HG03064 (cell line): ENCODE results near the gene NCS1.
"Not testable (repeated sequence)": the region's sequence is repeated elsewhere in the genome, so short reads cannot be mapped to it uniquely, and the experiment has no call there.

Source experiments
- ATAC-seq: cut with Tn5 transposase; IDR thresholded peaks from one replicate; pipeline ENCODE4 v1.9.1; 2021; ENCODE audit warnings: low read depth; ENCODE audit not compliant: unreplicated experiment

NCS1 gene

DNA sequence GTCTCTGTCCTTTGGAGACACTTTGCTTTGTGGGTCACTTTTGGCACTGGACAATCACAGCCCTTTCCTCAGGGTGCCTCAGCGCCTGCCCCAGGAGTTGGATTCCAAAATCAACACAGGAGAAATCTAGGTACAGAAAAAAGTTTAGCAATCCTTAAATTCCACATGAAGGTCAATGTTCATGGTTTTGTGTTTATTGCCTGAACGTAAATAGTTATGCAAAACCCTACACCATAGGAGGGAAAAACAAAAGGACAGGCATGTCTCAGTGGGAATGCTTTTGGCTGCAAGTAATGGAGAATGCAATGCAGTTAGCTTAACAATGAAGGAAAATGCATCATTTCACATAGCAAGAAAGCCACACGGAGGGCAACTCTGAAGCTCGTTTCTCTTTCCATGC lies 86.8 kb downstream of the NCS1 start:
- ATAC-seq, result no peak

DNA sequence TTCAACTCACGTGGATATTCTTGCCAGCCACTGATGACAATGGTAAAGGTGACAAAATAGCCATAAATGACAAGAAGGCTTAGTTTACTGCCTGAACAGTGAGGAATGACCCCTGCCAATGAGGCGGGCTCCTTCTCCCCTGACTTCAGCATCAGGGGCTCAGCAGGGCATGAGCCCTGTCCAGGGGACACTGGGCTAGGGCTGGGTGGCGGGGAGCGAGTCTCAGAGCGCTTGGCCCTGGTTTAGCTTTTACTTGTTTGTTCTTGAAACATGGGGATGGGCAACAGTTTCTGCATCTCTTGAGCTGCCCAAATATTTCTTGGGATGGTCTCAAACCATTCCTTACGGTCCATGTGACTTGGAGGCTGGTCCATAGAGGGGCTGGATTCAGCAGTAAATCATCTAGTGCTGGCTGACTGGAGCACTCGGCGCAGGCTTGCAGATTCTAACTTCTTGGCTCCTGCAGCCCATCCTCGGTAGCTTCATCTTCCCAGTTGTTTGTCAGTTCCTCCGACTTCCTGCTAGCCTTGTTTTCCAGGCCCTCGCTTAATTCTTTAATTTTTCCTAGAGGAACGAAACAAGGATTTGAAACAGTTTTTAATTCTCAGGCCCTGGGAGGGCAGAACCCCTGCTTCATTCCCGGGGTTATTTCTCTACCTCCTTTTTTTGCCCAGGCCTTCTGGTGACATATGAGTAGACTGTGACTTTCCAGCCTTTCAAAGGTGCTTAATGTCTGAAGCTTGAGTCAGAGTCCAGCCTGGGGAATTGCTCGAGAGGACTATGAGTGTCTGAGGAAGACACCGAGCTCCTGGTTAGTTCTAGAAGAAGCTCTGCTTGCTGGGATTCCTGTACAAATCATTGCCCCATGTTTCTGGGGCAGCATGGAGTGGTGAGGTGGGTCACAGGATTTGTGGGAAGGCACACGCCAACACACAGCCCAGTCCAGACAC lies 88.9 kb downstream of the NCS1 start:
- ATAC-seq, result no peak

DNA sequence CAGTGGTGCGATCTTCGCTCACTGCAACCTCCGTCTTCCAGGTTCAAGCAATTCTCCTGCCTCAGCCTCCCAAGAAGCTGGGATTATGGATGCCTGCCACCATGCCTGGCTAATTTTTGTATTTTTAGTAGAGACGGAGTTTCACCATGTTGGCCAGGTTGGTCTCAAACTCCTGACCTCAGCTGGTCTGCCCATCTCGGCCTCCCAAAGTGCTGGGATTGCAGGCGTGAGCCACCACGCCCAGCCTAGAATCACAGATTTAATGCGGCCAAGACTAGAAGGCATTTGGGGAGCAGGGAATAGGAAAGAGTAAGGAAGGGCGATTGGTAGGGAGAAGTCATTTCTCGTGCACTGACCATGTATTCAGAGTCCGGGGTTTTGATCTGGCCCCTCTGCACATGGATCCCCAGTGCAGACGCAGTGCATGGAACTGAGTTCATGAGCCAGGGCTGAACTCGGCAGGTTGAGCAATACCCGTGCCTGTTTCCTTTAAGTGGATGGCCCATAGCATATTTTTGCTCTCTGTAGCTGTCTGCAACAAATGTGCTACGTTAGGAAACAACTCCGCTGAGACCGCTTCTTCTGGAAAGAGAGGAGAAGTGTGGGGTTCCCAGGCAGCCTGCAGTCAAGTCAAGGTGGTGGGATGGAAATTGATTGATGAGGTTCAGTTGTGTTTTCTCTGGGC lies 90.0 kb downstream of the NCS1 start:
- ATAC-seq, result no peak

DNA sequence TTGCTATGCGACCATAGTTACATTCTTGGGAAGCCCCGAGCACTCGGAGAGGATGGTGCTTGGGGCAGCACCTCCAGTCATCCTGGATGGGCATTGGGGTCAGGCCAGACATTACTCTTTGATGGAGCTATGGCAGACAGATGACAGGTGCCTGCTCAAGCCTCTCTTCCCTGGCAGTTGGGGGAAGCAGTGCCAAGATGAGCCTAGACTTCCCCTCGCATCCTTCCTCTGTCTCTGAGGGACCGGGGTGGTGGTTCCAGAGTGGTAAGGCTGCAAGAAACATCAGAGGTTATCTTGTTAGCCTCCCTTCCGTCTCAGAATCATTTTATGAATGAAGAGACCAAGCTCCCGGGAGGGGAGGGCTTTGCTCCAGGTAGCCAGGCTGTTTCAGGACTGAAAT lies 90.6 kb downstream of the NCS1 start:
- no peak for ATAC-seq

DNA sequence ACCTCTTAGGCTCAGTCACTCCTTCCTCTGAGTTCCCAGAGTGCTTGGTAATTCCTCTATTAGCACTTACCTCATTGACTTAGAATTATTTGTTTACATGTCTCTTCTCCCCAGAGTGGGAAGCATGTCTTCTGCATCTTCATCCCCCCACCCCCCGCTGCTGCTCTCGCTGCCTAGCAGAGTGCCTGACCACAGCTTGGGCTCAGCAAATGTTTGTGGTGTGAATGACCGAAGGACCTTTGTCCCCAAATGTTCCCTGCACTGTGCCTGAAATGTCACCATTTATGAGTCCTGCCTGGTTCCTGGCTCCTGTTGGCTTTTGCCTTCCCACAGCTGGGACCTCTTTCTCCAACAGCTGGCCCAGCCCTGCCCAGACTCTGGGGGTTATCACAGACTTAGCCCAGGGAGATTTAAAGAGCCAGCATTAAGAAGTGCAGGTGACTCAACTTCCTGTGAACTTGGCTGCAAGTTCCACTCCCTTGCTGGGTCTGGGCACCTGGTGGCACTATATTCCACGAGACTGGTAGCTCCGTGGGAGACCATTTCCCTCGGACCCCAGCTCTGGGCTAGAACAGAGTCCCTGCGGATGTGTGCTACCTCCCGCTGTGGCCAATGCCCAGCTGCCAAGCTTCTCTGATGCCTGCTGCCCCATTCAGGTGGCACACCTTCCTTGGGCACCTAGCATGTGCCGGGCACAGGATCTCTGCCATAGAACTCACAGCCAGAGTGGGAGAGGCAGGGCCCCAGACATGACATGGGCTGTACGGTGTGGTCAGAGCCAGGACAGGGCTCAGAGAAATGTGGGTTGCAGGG lies 91.6 kb downstream of the NCS1 start:
- no peak for ATAC-seq

DNA sequence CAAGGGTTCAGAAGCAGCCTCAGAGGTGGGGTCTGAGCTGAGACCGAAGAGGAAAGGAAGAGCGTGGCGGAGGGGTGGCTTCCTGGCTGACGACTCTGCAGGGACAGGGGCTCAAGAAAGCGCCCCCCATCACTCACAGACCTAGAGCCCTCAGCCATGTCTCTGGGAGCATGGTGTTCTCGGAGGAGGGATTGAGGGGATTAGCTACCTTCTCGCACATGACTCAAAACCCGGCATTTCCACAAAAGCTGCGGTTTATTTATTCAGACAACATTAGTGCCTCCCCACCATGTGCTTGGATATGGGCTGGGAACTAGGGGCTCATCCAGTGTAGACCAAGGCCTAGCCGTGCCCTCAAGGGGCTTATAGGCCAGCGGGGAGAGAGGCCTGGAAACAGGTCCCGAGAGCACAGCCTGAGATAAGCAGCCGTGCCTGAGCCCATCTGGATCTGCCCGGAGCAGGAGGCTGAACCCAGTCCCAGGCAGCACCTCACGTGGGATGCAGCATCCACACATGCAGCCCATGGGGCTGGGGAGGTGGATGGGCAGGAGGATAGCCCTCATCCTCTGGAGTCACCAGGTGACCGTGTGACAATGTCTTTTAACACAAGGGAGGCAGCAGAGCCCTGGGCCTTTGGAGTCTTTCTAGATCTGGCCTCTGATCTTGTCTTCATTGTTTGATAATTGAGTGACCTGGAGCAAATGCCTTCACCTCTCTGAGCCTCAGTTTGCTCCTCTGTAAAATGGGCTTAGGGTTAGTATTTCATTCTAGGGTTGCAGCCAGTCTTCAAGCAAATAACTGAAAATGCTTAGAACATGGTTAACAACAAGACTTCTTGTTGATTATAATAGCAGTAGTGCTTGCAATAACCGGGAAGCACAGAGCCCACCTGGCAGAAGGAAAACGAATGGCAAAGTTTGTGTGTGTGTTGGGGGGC lies 92.5 kb downstream of the NCS1 start:
- no peak for ATAC-seq

DNA sequence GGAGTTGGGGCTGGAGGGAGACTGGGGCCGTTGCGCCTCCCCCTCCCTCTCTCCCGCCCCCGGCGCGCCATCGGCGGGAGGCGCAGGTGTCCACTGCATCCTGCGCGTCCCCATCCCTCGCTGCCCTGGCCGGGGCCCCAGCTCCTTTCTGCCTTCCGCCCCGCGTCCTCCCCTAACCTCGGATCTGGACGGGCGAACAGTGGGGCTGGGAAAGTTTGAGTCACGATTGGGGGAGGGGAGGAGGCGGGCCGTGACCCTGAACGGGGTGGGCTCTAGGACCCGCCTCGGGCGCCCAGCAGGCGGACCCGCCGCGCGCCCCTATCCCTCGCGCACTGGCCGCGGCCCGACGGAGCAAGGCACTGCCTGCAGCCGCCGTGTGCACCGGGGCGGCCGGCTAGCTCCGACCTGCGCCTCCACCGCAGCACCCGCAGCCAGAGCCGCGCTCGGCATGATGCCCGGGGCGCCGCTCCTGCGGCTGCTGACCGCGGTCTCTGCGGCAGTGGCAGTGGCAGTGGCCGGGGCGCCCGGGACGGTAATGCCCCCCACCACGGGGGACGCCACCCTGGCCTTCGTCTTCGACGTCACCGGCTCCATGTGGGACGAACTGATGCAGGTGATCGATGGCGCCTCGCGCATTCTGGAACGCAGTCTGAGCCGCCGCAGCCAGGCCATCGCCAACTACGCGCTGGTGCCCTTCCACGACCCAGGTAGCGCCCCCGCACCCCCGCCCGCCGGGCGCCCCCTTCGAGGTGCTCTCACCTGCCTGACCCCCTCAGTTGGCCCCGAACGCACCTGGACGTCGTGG lies 93.4 kb downstream of the NCS1 start, which contains the start of gene HMCN2:
TSS of gene HMCN2 (plus strand) at position 330 of the 805 bp plus-strand sequence. CDS start at position 449, 119 bp downstream.
- ATAC-seq, result no peak

DNA sequence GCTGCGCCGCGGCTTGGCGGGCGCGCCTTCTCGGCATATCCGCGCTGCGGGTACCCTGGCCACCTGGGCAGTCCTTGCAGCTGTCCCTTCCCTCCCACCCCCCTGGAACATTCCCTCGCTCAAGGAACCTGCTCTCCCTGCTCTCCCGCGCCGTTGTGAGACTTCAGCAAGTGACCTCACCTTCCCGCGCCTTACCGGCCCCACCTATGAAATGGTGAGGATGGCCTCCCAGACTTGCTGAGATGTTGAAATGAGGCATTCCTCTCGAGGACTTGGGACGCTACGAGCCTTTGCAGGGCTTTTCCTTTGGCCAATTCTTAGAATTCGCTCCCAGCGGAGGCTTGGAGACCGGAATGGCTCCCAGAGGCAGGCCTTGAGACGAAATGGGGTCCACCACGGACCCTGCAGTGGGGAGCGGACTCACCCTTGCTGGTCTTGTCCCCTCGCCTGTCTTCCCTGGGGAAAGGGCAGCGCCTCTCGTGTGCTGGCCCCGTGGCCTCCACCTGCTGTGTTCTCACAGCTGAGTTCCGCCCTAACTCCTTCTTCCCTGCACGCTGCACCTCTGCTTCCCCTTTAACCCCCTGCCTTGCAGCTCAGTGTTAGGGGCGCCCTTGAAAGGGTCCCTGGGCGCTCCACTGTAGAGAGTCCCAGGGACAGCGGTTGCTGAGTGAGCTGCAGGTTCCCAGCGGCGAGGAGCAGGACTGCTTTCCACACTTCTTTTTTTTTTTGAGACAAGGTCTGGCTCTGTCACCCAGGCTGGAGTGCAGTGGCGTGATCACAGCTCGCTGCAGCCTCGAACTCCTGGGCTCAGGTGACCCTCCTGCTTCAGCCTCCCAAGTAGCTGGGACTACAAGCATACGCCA lies 94.3 kb downstream of the NCS1 start:
- no peak for ATAC-seq

DNA sequence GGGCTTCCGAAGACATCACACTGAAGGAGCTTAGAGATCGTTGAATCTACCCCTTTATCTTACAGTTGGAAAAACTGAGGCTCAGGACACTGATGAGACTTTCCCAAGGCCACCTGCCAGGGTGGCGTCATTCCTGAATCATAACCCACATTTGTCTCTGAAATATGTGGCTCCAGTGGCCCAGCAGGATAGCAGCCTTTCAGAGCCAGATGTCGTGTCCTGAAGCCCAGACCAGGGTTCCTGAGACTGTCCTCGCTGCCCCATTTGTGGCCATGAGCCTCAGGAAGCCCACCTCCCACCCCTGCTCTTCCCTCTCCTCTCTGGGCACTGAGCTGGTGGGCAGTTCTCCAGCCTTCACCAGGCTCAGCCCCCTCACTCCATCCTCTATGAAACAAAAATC lies 95.7 kb downstream of the NCS1 start:
- no peak for ATAC-seq

DNA sequence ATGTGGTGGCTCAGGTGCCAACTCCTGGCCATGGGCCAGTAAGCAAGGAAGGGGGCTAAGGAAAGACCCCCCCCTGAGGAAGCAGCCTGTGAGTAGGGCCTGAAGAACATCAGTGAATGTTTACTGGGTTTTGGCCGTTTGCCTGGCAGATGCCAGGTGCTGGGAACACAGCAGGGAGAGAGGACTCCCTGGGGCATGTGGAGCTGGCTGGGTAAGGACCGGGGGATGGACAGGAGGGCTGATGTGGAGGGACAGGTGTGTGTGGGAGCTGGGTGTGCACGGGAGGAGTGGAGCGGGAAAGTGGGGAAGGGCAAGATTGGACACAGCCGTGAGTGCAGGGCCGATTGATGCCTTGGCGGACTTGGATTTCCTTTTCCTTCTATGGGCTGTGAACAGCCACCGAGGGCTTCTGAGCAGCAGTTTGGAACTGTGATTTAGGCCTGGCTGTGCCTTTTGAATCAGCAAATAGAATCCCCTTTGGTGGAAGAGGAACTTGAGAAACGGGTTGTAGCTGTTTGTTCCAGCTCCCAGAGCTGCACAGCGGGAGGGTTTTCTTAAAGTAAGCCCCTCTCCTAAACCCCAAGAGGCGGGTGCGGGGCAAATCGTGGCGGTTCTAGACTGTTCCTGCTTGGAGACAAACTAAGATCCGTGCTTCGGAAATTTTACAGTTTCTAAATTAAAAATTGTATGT lies 96.5 kb downstream of the NCS1 start:
- ATAC-seq, result no peak

DNA sequence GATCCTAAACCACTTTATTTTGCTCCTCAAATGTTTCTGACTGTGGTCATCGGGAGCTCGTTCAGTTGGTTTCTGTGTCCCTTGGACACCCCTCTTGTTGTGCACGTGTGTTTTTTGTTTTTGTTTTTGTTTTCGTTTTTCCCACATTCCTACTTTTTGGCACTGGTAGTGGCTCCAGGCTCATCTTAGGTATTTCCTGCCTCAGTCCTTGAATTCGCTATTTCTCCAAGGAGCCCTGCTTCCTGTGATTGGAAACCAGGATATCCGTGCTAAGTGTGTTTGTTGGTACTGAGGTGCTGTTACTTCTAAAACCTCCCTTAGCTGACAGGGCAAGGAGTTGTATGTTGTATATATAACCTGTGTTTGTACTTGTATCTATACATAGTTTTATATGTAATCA lies 99.3 kb downstream of the NCS1 start:
- ATAC-seq, result no peak

DNA sequence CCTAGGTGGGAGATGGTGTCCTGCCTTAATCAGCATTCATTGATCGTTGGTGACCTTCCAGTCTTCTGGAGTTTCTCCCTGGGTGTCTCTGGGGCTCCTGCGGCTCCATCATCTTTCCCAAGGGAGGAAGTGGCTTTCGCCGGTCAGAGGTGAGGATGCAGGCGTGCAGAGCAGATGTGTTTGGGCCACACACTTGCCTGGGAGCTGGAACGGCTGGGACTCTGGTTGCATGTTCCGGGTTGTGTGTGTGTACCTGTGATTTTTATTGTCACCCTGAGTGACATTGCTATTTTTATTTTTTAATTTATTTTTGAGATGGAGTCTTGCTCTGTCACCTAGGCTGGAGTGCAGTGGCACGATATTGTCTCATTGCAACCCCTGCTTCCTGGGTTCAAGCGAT lies 103.0 kb downstream of the NCS1 start:
- ATAC-seq, result no peak

DNA sequence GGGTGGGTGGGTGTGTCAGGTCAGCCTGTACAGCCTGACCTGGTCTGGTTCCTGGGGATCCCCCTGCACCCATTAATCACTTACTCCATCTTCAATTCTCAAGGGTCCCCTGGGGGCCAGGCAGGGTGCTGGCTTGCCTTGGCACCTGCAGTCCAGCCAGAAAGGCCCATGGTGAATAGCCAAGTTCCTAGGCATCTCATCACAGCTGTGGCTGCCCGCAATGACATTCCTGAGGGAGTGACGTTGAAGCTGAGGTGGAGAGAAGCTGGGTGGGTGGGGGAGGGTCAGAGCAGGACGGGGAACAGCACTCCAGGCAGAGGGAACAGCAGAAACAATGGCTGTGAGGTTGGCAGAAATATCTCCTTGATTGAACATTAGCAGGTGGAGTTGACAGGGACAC lies 103.9 kb downstream of the NCS1 start:
- ATAC-seq, result no peak

DNA sequence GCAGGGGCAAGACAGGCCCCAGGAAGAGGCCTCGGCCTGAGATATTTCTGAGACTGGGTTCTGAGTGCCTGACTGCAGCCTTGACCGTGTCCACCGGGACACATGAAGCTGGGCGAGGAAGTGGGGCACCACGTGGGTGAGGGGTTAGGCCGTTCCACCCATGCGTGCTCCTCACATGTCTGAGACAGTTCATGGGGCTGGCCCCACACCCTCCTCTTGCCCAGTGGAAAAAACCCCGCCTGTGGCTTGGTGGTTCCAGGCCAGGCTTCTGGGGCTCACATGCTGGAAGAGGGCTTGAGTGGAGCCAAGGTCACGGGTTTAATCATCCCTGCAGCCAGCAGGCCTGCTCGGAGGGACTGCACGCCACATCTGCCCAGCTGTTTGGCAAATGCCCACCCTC lies 104.8 kb downstream of the NCS1 start:
- no peak for ATAC-seq

DNA sequence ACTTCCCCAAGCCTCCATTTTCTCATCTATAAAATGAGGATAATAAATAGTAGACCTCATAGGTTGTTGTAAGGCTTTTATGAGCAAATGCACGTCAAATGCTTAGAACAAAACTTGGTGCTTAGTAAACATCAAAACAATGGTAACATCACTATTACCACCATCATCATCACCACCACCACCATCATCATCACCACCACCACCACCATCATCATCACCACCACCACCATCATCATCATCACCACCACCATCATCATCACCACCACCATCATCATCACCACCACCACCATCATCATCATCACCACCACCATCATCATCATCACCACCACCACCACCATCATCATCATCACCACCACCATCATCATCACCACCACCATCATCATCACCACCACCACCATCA lies 105.3 kb downstream of the NCS1 start:
- ATAC-seq, result not testable (repeated sequence)

DNA sequence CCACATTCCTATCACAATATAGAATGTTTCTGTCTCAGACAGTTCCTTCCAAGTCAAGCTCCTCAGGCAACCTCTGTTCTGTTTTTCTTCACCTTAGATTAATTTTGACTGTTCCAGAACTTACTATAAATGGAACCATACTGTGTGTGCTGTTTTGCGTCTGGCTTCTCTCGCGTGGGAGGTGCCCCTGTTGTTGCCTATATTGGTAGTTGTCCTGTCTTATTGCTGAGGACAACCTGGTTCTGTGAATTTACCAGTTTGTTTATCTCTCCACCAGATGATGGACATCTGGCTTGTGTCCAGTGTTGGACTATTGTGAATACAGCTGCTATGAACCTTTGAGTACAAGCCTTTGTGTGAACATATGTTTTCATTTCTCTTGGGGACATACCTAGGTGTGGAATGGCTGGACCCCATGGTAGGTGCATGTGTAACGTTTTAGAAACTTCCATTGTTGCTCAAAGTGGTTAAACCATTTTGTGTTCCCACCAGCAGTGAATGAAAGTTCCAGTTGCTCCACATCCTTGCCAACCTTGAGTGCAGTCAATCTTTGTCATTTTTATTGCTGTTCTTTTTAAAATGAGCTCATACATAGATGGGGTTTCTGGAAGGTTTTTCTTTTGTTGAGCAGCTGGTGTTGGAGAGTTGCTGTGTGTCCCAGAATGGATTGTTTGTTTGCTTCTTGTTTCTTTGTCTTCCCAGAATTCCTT lies 111.5 kb downstream of the NCS1 start:
- no peak for ATAC-seq

DNA sequence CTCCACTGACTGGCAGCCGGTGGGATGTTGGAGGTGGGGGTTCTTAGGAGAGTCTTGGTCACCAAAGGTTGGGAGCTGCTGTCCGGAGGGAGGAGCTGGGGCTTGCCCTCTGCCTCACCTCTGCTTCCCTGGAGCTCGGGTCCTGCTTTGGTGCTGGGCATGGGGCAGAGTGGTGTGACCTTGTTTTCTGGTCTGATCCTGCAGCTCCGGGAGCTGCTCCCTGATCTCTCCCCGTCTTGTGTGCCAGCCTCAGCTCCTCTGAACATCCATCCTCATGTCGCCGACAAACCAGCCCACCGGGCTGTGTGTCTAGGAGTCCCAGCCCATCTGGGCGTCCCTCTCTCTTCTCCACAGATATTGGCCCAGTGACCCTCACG lies 112.0 kb downstream of the NCS1 start:
- ATAC-seq, result no peak
